ENCODE measurements around the gene SKIC8.

Gene SKIC8

GRCh38 chr15:78266806-78267205 lies 32.6 kb downstream of the SKIC8 start:
- DNase-seq: no peak
- TF ChIP-seq CTCF (IDR thresholded peaks at IDR 0.05; ENCODE audit: low read depth, low read length): no peak
- H3K36me3 ChIP-seq: no peaks in the 10 kb centered on the region
- no peaks in the 10 kb centered on the region for H3K27me3 ChIP-seq (ENCODE audit: insufficient read depth, low read depth, severe bottlenecking)
- no peak overlapping the region for H3K27ac ChIP-seq
- no peak overlapping the region for H3K4me3 ChIP-seq (ENCODE audit: low read depth, low read length)
- no peaks in the 10 kb centered on the region for H3K9me3 ChIP-seq (ENCODE audit: severe bottlenecking)

- Histone ChIP-seq H3K27ac (no peak overlapping the region), H3K27me3 (ENCODE audit: insufficient read depth, low read depth, severe bottlenecking) (no peaks in the 10 kb centered on the region), H3K9me3 (ENCODE audit: severe bottlenecking) (no peaks in the 10 kb centered on the region), H3K36me3 (no peaks in the 10 kb centered on the region), H3K4me3 (ENCODE audit: low read depth, low read length) (no peak overlapping the region)
- DNase-seq: no peak
- no peak for TF ChIP-seq CTCF (IDR thresholded peaks at IDR 0.05; ENCODE audit: low read depth, low read length)
Observed at GRCh38 chr15:78266229-78266628, 33.2 kb downstream of the SKIC8 start.

DNA sequence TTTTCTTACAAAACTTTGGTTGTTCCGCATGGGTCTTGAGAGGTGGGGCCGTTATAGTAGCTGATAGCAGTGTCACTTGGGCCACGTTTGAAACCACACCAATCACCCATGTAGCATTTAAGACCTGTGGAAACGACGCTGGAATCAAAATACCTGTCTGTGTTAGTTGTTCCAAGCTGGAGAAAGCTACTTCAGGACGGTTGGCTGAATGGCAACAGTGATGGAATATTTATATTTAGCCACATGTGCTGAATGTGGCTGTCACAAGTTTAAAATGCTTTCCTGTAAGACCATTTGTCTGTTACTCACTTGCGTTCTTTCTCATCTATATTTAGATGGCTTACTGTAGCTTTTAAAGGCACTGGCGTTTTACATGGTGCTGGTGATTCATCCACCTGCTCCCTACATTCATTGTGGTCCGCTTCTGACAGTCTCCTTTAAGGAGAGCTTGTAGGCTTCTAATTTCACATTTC lies 33.6 kb downstream of the SKIC8 start:
- no peaks in the 10 kb centered on the region for H3K36me3 ChIP-seq
- no peak overlapping the region for H3K4me3 ChIP-seq (ENCODE audit: low read depth, low read length)
- no peak for DNase-seq
- no peak overlapping the region for H3K27ac ChIP-seq
- TF ChIP-seq CTCF (IDR thresholded peaks at IDR 0.05; ENCODE audit: low read depth, low read length): no peak
- H3K27me3 ChIP-seq (ENCODE audit: insufficient read depth, low read depth, severe bottlenecking): no peaks in the 10 kb centered on the region
- H3K9me3 ChIP-seq (ENCODE audit: severe bottlenecking): no peaks in the 10 kb centered on the region

GRCh38 chr15:78265137-78265460 lies 34.3 kb downstream of the SKIC8 start:
- no peaks in the 10 kb centered on the region for H3K27me3 ChIP-seq (ENCODE audit: insufficient read depth, low read depth, severe bottlenecking)
- no peak overlapping the region for H3K4me3 ChIP-seq (ENCODE audit: low read depth, low read length)
- no peak for TF ChIP-seq CTCF (IDR thresholded peaks at IDR 0.05; ENCODE audit: low read depth, low read length)
- no peak overlapping the region for H3K27ac ChIP-seq
- no peaks in the 10 kb centered on the region for H3K36me3 ChIP-seq
- no peak for DNase-seq
- H3K9me3 ChIP-seq (ENCODE audit: severe bottlenecking): no peaks in the 10 kb centered on the region

- no peak for TF ChIP-seq CTCF (IDR thresholded peaks at IDR 0.05; ENCODE audit: low read depth, low read length)
- Histone ChIP-seq H3K4me3 (ENCODE audit: low read depth, low read length) (no peak within 1 kb of the TSS), H3K27me3 (ENCODE audit: insufficient read depth, low read depth, severe bottlenecking) (no peaks in the 10 kb centered on the region), H3K36me3 (no peaks in the 10 kb centered on the region), H3K9me3 (ENCODE audit: severe bottlenecking) (no peaks in the 10 kb centered on the region), H3K27ac (no peak within 1 kb of the TSS)
- no peak for DNase-seq
Observed at GRCh38 chr15:78264304-78265136, 34.9 kb downstream of the SKIC8 start, which contains the start of gene DNAJA4. Gene DNAJA4 (plus strand): TSS chr15:78264562. CDS start chr15:78264764, 202 bp downstream.

DNA sequence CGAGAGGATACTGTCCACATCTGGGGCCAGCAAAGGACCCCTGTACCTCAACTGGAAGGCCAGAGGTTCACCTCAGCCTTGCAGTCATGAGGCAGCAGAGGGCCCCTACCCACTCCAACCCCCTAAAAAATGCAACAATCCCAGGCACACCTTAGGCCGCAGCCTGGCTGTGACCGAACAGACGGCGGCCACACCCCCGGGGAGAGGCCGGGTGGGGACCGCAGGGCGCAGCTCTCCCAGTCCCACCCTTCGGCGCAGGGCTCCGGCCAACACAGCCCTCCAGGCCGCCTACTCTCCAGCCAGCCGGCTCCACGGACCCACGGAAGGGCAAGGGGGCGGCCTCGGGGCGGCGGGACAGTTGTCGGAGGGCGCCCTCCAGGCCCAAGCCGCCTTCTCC lies 35.5 kb downstream of the SKIC8 start:
- H3K9me3 ChIP-seq (ENCODE audit: severe bottlenecking): no peaks in the 10 kb centered on the region
- no peak for TF ChIP-seq CTCF (IDR thresholded peaks at IDR 0.05; ENCODE audit: low read depth, low read length)
- no peak for DNase-seq
- H3K27me3 ChIP-seq (ENCODE audit: insufficient read depth, low read depth, severe bottlenecking): no peaks in the 10 kb centered on the region
- no peak overlapping the region for H3K4me3 ChIP-seq (ENCODE audit: low read depth, low read length)
- no peaks in the 10 kb centered on the region for H3K36me3 ChIP-seq
- no peak overlapping the region for H3K27ac ChIP-seq

Measured in WERI-Rb-1 (cell line).